BJ (cell line): ENCODE results near the gene CES1. TPM values are rescaled to one million over a fixed set of nuclear protein-coding genes. Genes with fewer than 3 reads are reported as not detected.
"Not testable (repeated sequence)": the region's sequence is repeated elsewhere in the genome, so short reads cannot be mapped to it uniquely, and the experiment has no call there.

ENCODE experiments used
- CTCF ChIA-PET: fragments of 350-600 bp; formaldehyde crosslinking; extraction: SDS; loops from one replicate; lab custom pipeline; 2021; ENCODE audit warnings: antibody characterized with exemption, inconsistent platforms; lab: Yijun Ruan, JAX
- POLR2A ChIA-PET: fragments of 300-600 bp; sonication (Branson Sonifier 250); formaldehyde crosslinking; extraction: SDS; loops from one replicate; lab custom pipeline; 2021; ENCODE audit warnings: antibody characterized with exemption; lab: Charles Lee
- DNase-seq: peaks from one replicate; pipeline ENCODE4 v3.0.0-alpha.2; 2011; ENCODE audit warnings: low read depth
- H3K27me3 ChIP-seq: 2 replicates; pipeline ENCODE4 v1.6.0; 2011; ENCODE audit warnings: low read length; ENCODE audit not compliant: control insufficient read depth, insufficient read depth
- H3K36me3 ChIP-seq: 2 replicates; pipeline ENCODE4 v1.5.1; 2011; ENCODE audit warnings: low read length; ENCODE audit not compliant: control insufficient read depth, insufficient read depth
- H3K4me3 ChIP-seq: 2 replicates; pipeline ENCODE4 v1.5.1; 2011; ENCODE audit warnings: low read depth, mild to moderate bottlenecking, control low read depth, low read length
- polyA plus RNA-seq: library from polyadenylated mRNA; depleted of rRNA; stranded (reverse); fragments of >200 nt; gene quantifications from 2 replicates; pipeline ENCODE4 v1.2.3, GENCODE V29; 2011
- TF ChIP-seq, protein P1 (sequence below): IDR thresholded peaks from 2 replicates; pipeline ENCODE4 v1.5.1; 2011; ENCODE audit warnings: low read depth, mild to moderate bottlenecking, control low read depth, inconsistent platforms, low read length, moderate library complexity; ENCODE audit not compliant: insufficient read depth

The CES1 gene
- polyA plus RNA-seq, 1 experiment = 0.69 TPM

DNA sequence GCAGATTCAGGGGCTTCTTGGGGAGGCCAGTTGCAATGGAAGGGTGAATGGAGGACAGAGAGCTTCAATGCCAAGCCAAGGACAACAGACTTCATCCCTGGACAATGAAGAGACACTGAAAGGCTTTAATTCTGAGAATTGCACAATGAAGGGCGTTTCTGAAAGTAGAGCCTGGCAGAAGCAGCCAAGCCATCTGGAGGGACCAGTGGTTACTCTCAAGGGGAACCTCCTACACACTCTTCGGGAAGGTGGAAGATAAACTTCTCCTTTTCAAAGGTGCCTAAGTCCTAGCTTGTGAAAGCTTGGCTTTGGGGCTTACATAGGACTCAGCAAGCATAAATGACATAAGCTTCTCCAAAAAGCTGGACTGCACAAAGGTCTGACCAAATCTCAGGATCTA lies 6.2 kb upstream of the CES1 start:
- Histone ChIP-seq H3K4me3 (no peak overlapping the region), H3K27me3 (peaks cover 1% of the 10 kb centered on the region; the same call in 1 of the 2 replicates), H3K36me3 (no peaks in the 10 kb centered on the region)
- POLR2A ChIA-PET = no interaction called here
- no peak for DNase-seq
- TF ChIP-seq, protein P1, sequence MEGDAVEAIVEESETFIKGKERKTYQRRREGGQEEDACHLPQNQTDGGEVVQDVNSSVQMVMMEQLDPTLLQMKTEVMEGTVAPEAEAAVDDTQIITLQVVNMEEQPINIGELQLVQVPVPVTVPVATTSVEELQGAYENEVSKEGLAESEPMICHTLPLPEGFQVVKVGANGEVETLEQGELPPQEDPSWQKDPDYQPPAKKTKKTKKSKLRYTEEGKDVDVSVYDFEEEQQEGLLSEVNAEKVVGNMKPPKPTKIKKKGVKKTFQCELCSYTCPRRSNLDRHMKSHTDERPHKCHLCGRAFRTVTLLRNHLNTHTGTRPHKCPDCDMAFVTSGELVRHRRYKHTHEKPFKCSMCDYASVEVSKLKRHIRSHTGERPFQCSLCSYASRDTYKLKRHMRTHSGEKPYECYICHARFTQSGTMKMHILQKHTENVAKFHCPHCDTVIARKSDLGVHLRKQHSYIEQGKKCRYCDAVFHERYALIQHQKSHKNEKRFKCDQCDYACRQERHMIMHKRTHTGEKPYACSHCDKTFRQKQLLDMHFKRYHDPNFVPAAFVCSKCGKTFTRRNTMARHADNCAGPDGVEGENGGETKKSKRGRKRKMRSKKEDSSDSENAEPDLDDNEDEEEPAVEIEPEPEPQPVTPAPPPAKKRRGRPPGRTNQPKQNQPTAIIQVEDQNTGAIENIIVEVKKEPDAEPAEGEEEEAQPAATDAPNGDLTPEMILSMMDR = no peak
- CTCF ChIA-PET = interaction anchor here (0.6 to 3.8 kb wide), 4 partner anchors 124 to 390 kb away, joined by 3 to 17 read pairs (median 3); no protein-coding TSS in a partner anchor

DNA sequence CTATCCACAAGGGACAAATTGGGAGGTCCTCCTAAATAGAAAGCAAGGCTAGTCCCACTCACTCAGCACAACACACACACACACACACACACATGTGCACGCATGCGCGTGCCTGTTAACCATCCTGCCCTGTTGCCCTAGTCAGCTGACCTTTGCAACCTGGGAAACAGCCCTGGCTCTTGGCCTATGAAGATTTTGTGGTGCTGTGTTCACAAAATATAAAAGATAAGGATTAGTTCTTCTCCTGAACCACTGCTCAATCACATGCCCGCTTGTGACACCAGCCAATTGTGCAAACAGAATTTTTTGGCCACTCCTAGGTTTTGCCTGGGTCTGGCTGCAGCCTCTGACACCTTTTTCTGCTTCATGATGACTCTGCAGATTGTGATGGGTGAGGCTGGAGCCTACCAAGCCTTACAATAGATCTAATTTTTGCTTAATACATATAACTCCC lies 3.3 kb upstream of the CES1 start:
- Histone ChIP-seq H3K27me3 (no peaks in the 10 kb centered on the region), H3K4me3 (no peak overlapping the region), H3K36me3 (no peaks in the 10 kb centered on the region)
- ChIA-PET CTCF (interaction anchor here (0.8 to 0.9 kb wide), 2 partner anchors 124 to 372 kb away, joined by 3 read pairs; no protein-coding TSS in a partner anchor), POLR2A (no interaction called here)
- no peak for DNase-seq
- TF ChIP-seq, protein P1 = no peak

DNA sequence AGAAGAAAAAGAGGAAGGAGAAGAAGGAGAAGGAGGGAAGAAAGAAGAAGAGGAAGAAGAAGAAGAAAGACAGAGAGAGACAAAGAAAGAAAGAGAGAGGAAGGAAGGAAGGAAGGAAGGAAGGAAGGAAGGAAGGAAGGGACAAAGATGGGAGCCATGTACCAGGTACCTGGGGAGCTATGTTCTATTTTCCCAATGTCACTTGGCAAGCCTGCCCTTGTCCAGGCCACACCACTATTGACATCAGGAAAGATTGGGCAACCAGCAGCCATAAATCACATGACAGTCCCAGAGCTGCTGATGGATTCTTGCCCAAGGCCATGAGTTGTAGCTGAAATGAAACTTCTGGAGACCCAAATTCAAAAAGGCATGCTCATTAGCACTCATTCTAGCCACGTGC lies 2.7 kb upstream of the CES1 start:
- Histone ChIP-seq H3K36me3 (no peaks in the 10 kb centered on the region), H3K4me3 (no peak overlapping the region), H3K27me3 (no peaks in the 10 kb centered on the region)
- TF ChIP-seq, protein P1 = no peak
- ChIA-PET CTCF (interaction anchor here (0.8 to 0.9 kb wide), 2 partner anchors 124 to 371 kb away, joined by 3 read pairs; no protein-coding TSS in a partner anchor), POLR2A (no interaction called here)
- DNase-seq = no peak

DNA sequence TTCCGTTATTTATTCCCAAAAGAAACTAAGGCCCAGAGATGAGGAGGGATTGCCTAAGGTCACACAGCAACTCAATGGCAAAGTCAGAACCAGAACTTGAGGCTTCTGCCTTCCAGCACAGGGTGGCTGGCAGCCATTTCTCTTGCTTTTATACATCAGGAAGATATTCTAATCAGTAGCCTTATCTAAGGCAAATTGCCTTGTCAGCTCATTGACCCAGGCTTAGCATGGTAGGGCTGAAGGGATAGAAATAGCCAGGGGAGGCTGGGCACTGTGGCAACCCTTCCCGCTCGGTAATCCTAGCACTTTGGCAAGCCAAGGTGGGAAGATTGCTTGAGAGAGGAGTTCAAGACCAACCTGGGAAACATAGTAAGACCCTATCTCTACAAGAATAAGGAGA lies 2.3 kb upstream of the CES1 start:
- POLR2A ChIA-PET = not testable (repeated sequence)

DNA sequence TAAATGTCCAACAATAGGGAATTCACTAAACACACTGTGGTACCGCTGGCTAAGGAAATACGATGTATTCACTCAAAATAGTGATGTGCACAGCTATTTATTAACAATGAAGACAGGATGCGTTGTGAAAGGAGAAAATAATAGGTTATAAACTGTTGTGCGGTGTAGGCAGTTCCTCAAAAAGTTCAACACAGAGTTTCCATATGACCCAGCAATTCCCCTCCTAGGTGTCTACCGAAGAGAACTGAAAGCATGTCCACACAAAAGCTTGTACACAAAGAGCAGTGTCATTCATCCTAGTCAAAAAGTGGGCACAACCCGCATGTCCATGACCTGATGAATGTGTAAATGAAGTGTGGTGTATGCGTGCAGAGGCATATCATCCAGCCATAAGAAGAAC lies 1.2 kb upstream of the CES1 start:
- H3K4me3 ChIP-seq = no peak overlapping the region
- H3K27me3 ChIP-seq = no peaks in the 10 kb centered on the region
- TF ChIP-seq, protein P1 = no peak
- POLR2A ChIA-PET = no interaction called here
- CTCF ChIA-PET = no interaction called here
- DNase-seq = no peak
- no peaks in the 10 kb centered on the region for H3K36me3 ChIP-seq

More for the DNA sequence above, 2.3 kb upstream of the CES1 start:
- not testable (repeated sequence) for H3K27me3 ChIP-seq, DNase-seq, H3K4me3 ChIP-seq, H3K36me3 ChIP-seq
- CTCF ChIA-PET = interaction anchor here (0.8 kb wide), 1 partner anchor 371 kb away, joined by 3 read pairs; no protein-coding TSS in a partner anchor

DNA sequence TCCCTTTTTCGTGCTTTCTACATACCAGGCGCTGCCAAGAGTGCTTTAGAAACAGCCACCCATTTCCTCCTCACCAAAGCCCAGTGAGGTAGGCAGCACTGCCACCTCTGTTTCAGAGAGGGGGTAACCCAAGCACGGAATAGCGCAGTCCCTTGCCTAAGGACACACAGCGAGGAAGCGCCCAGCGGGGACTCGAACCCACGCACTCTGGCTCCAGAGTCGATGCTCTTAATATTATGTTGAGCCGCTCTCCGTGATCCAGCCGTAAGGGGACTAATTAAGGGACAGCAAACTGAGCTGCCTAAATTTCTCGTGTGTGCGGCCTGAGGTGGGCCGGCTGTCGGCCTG lies 497 bp downstream of the CES1 start:
- no peak overlapping the region for H3K4me3 ChIP-seq
- TF ChIP-seq, protein P1 = no peak
- CTCF ChIA-PET = interaction anchor here (0.6 kb wide), 1 partner anchor 486 kb away, joined by 3 read pairs; no protein-coding TSS in a partner anchor
- H3K36me3 ChIP-seq = no peaks in the 10 kb centered on the region
- POLR2A ChIA-PET = no interaction called here
- no peak for DNase-seq
- H3K27me3 ChIP-seq = no peaks in the 10 kb centered on the region
